Fibroblast of mammary gland (primary cell): Measurements from ENCODE around the gene CXCL12.

ENCODE experiments used
- DNase-seq: peaks from one replicate; pipeline ENCODE4 v3.0.0-alpha.2; 2010; ENCODE audit warnings: low read depth
- H3K4me3 ChIP-seq: 2 replicates; pipeline ENCODE4 v1.5.1; 2011; ENCODE audit warnings: low read depth, mild to moderate bottlenecking, low read length, moderate library complexity; ENCODE audit not compliant: control insufficient read depth
- CTCF ChIP-seq: conservative IDR thresholded peaks from 2 replicates; pipeline ENCODE4 v1.5.1; 2011; ENCODE audit warnings: low read depth, low read length, inconsistent platforms; ENCODE audit not compliant: control insufficient read depth, insufficient read depth

Gene CXCL12

GRCh38 chr10:44391981-44392380, 7.1 kb upstream of the CXCL12 start:
- TF ChIP-seq CTCF, result no peak
- no peak overlapping the region for H3K4me3 ChIP-seq
- no peak for DNase-seq

GRCh38 chr10:44390585-44391072, 5.7 kb upstream of the CXCL12 start:
- no peak for TF ChIP-seq CTCF
- no peak overlapping the region for H3K4me3 ChIP-seq
- no peak for DNase-seq

- no peak for DNase-seq
- H3K4me3 ChIP-seq, result no peak overlapping the region
- TF ChIP-seq CTCF, result no peak
Observed at GRCh38 chr10:44389556-44389955, 4.7 kb upstream of the CXCL12 start.

- H3K4me3 ChIP-seq, result no peak overlapping the region
- DNase-seq, result no peak
- TF ChIP-seq CTCF, result no peak
Observed at GRCh38 chr10:44389150-44389549, 4.3 kb upstream of the CXCL12 start.

GRCh38 chr10:44388641-44389040, 3.7 kb upstream of the CXCL12 start:
- no peak for TF ChIP-seq CTCF
- no peak overlapping the region for H3K4me3 ChIP-seq
- DNase-seq, result no peak

- no peak for DNase-seq
- H3K4me3 ChIP-seq, result no peak overlapping the region
- TF ChIP-seq CTCF, result no peak
Observed at GRCh38 chr10:44387853-44388251, 3.0 kb upstream of the CXCL12 start.

GRCh38 chr10:44386546-44387052, 1.7 kb upstream of the CXCL12 start:
- no peak overlapping the region for H3K4me3 ChIP-seq
- DNase-seq, result peak; percentile 52
- TF ChIP-seq CTCF, result peak; percentile 55
